ENCODE measurements around the gene MAD1L1. TPM values are rescaled to one million over a fixed set of nuclear protein-coding genes. Genes with fewer than 3 reads are reported as not detected.
A peak's percentile ranks its signal among the peaks of the same experiment; 100 is the strongest.
"Not testable (repeated sequence)": the region's sequence is repeated elsewhere in the genome, so short reads cannot be mapped to it uniquely, and the experiment has no call there.

MAD1L1 gene
- total RNA-seq, 1 donor from 2014 or later = 48.4 TPM

- Histone ChIP-seq H3K4me3 (no peak overlapping the region), H3K4me1 (no peaks in the 10 kb centered on the region), H3K36me3 (no peaks in the 10 kb centered on the region), H3K27ac (no peak overlapping the region), H3K9me3 (no peaks in the 10 kb centered on the region), H3K27me3 (no peaks in the 10 kb centered on the region)
- DNase-seq (peak; percentile 58), ATAC-seq (no peak)
- no peak for TF ChIP-seq CTCF (IDR thresholded peaks at IDR 0.05)
- intact Hi-C loops (cut with DNase I) = no loop called here
Measured at GRCh38 chr7:1844336-1844950, 388.3 kb downstream of the MAD1L1 start.

- Histone ChIP-seq H3K36me3 (no peaks in the 10 kb centered on the region), H3K4me3 (no peak overlapping the region), H3K27me3 (no peaks in the 10 kb centered on the region), H3K27ac (no peak overlapping the region), H3K4me1 (no peaks in the 10 kb centered on the region), H3K9me3 (no peaks in the 10 kb centered on the region)
- intact Hi-C loops (cut with DNase I) = no loop called here
- ATAC-seq (no peak), DNase-seq (peak; percentile 54)
- TF ChIP-seq CTCF (IDR thresholded peaks at IDR 0.05) = no peak
Measured at GRCh38 chr7:1843921-1844335, 388.8 kb downstream of the MAD1L1 start.

GRCh38 chr7:1843271-1843861 is 389.4 kb downstream of the MAD1L1 start:
- no peak for ATAC-seq
- no peaks in the 10 kb centered on the region for H3K36me3 ChIP-seq
- no peaks in the 10 kb centered on the region for H3K4me1 ChIP-seq
- H3K27me3 ChIP-seq = no peaks in the 10 kb centered on the region
- H3K4me3 ChIP-seq = no peak overlapping the region
- no peak for TF ChIP-seq CTCF (IDR thresholded peaks at IDR 0.05)
- intact Hi-C loops (cut with DNase I) = no loop called here
- peak; percentile 49 for DNase-seq
- no peak overlapping the region for H3K27ac ChIP-seq
- no peaks in the 10 kb centered on the region for H3K9me3 ChIP-seq

- no peaks in the 10 kb centered on the region for H3K4me1 ChIP-seq
- H3K36me3 ChIP-seq = no peaks in the 10 kb centered on the region
- peak; percentile 59 for DNase-seq
- no peaks in the 10 kb centered on the region for H3K9me3 ChIP-seq
- no peak for ATAC-seq
- H3K4me3 ChIP-seq = no peak overlapping the region
- TF ChIP-seq CTCF (IDR thresholded peaks at IDR 0.05) = no peak
- intact Hi-C loops (cut with DNase I) = no loop called here
- no peaks in the 10 kb centered on the region for H3K27me3 ChIP-seq
- H3K27ac ChIP-seq = no peak overlapping the region
Measured at GRCh38 chr7:1842321-1843221, 390.2 kb downstream of the MAD1L1 start.

GRCh38 chr7:1841286-1842021 is 391.3 kb downstream of the MAD1L1 start:
- intact Hi-C loops (cut with DNase I); H3K36me3 ChIP-seq; H3K4me3 ChIP-seq; H3K9me3 ChIP-seq; H3K27ac ChIP-seq; H3K27me3 ChIP-seq; H3K4me1 ChIP-seq; ATAC-seq: not testable (repeated sequence)
- peak; percentile 51 for DNase-seq

GRCh38 chr7:1840744-1841143 is 392.0 kb downstream of the MAD1L1 start:
- peak; percentile 57 for DNase-seq
- H3K9me3 ChIP-seq; H3K27ac ChIP-seq; ATAC-seq; H3K4me1 ChIP-seq; H3K4me3 ChIP-seq; intact Hi-C loops (cut with DNase I); H3K27me3 ChIP-seq; H3K36me3 ChIP-seq: not testable (repeated sequence)

Measured in upper lobe of right lung (tissue), 1 donor.